HG03460 (cell line): ENCODE measurements around the gene CD82.
"Not testable (repeated sequence)": the region's sequence is repeated elsewhere in the genome, so short reads cannot be mapped to it uniquely, and the experiment has no call there.

ENCODE experiments used
- ATAC-seq: cut with Tn5 transposase; IDR thresholded peaks from one replicate; pipeline ENCODE4 v1.9.1; 2021; ENCODE audit not compliant: unreplicated experiment

Gene CD82

GRCh38 chr11:44628730-44629700, 63.6 kb downstream of the CD82 start:
- peak; percentile 5 for ATAC-seq

DNA sequence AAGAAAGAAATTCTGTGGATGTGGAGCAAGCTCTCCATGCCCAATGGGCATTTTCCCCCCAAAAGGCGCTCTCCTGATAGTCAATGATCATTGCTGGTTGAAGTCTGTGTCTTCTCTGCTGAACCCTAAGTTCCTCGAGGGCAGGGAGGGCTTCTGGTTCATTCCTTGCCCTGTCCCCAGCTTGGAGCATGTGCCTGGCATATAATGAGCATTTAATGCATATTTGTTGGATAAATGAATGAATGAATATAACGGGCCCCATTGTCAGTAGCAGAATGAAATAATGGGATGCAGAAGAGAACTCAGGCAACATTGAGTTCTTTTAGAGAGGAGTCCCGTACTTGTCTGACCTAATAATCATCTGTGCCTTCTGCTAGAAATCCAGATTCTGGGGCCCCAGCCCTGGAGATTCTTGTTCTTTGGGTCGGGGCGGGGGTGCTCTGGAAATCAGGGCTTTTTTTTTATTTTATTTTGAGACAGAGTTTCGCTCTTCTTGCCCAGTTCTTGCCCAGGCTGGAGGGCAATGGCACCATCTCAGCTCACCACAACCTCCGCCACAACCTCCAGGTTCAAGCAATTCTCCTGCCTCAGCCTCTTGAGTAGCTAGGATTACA, 64.4 kb downstream of the CD82 start:
- ATAC-seq, result no peak

GRCh38 chr11:44630511-44631210, 65.2 kb downstream of the CD82 start:
- ATAC-seq, result no peak

DNA sequence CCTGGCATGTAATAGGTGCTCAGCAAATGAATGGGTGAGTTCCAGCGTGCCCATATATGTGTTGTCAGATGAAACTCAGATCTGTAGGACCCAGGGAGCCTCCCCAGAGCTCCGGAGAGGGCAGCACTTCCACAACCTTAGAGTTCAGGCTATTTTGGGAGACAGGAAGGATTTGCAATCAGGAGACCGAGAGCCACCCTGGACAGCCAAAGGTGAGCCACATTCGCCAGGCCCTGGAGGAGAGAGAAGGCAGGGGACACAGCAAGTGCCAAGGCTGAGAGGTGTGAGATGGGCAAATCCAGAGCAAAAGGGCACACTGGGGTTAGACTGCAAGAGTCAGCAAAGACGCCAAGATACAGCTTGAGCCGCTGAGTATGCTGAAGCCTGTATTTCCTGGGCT, 66.4 kb downstream of the CD82 start:
- no peak for ATAC-seq

DNA sequence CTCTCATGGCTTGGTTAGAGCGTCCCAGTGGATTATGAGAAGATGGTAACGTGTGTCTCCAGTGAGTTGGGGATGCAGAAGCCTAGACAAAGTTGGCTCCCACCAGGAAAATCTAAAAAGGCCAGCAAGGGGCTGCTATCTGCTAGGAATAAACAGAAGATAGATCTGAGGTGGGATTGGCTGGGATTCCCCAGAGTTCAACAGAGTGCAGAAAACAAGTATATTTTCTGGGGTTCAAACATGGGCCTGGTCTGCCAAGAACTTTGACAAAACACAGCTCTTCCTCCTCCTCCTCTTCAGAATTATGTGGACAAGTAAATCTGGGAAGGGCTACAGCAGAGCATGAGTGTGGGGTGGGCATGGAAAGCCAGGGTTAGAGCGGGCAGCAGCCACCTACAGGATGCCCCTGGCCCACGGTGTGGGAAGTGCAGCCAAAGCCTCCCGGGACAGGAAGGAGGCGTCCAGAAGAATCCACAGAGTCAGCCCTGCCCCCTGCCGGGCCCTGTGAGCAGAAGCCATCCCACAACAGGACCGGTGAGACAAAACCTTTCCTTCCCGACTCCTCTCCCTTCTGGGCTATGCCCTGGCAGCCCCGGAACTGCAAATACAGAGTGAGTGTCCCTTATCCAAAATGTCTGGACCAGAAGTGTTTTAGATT, 67.1 kb downstream of the CD82 start:
- no peak for ATAC-seq

- no peak for ATAC-seq
These were observed 68.2 kb downstream of the CD82 start for GRCh38 chr11:44633641-44634040.

GRCh38 chr11:44634401-44635281, 69.2 kb downstream of the CD82 start:
- no peak for ATAC-seq

DNA sequence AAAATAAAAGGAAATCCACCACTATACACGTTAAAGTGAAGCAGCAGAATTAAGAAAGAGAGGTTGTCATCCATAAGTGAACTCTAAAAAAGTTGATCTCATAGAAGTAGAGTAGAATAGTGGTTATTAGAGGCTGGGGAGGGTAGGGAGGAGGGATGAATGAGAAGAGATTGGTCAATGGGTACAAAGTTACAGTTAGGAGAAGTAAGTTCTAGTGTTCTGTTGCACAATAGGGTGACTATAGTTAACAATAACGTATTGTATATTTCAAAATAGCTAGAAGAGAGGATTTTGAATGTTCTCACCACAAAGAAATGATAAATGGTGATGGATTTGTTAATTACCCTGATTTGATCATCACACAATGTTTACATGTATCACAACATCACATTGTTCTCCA, 72.0 kb downstream of the CD82 start:
- ATAC-seq, result no peak

DNA sequence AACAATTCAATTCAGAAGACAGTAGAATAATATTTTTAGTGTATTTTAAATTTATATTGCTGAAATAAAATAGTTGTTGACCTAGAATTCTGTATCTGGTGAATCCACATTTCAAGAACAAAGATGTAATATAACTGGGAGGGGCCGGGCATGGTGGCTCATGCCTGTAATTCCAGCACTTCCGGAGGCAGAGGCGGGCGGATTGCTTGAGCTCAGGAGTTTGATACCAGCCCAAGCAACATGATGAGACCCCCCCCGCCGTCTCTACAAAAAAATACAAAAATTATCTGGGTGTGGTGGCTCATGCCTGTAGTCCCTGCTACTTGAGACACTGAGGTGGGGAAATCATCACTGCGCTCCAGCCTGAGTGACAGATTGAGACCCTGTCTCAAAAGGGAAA, 72.6 kb downstream of the CD82 start:
- no peak for ATAC-seq

DNA sequence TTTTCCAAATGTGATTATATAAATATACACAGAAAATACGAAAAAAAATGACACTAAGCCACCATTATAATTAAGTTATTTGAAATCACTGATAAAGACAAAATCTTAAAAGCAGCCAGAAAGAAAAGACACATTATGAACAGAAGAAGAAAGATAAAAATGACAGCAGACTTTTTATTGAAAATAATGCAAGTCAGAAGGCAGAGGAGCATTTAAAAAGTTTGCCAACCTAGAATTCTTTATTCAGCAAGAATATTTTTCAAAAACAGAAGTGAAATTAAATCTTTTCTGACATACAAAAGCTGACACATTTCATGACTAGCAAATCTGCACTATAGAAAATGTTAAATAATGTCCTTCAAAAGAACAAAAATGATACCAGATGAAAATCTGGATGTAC, 77.8 kb downstream of the CD82 start:
- ATAC-seq, result no peak

- no peak for ATAC-seq
These were observed 80.4 kb downstream of the CD82 start for GRCh38 chr11:44645827-44646226.

GRCh38 chr11:44647255-44647955, 81.9 kb downstream of the CD82 start:
- ATAC-seq, result not testable (repeated sequence)

GRCh38 chr11:44648109-44648508, 82.6 kb downstream of the CD82 start:
- no peak for ATAC-seq

- no peak for ATAC-seq
These were observed 86.2 kb downstream of the CD82 start for GRCh38 chr11:44651535-44652155.

GRCh38 chr11:44652901-44653644, 87.6 kb downstream of the CD82 start:
- ATAC-seq, result no peak

DNA sequence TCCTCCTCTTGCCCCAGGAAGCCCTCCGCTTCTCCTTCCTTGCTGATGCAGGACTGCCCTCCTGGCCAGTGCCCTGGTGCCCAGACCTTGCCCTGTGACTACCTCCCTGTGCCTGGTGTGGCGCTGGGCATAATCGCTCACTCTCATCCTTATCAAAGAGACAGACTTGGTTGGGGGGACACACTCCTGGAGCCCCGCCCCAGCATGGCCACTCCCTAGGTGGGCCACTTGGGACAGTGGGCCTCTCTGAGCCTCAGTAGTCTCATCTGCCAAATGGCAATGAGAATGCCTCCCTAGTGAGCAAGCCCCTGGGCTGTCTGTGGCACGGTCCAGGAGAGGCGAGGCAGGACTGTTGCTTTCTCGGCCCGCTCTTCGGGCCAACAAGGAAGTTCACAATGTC, 88.6 kb downstream of the CD82 start:
- no peak for ATAC-seq

DNA sequence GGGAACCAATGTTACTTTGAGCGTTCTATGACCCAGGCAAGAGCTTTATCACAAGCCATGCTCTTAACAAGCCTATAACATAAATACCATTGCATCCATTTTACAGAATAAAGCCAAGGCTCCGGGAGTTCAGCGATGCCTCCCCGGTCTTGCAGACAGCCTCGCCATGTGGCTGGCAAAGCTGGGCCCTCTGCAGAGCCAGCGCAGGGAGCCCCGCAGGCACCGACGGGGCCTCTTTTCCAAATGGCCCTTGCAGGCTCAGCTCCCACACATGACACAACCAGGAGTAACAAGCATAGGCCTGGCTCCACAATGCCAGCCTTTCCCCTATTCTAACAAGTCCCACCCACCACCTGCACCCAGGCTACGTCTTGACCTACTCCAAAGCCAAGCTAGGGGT, 89.1 kb downstream of the CD82 start:
- ATAC-seq, result no peak

- ATAC-seq, result no peak
These were observed 92.5 kb downstream of the CD82 start for GRCh38 chr11:44657836-44658505.
